K562 (cell line): ENCODE results near the gene ST3GAL3. TPM values are rescaled to one million over a fixed set of nuclear protein-coding genes. Genes with fewer than 3 reads are reported as not detected.
A peak's percentile ranks its signal among the peaks of the same experiment; 100 is the strongest.

Experiments
- ATAC-seq: fragments of 200-7000 bp; cut with Tn5 transposase; 3 replicates; pipeline ENCODE4 v1.9.1; 2020; ENCODE audit warnings: moderate library complexity
- BruUV-seq: library from RNA; stranded (reverse); fragments of 400-500 nt; replicated peaks from 2 replicates; lab custom pipeline; 2021; lab: Mats Ljungman, UMichigan
- CTCF ChIA-PET: fragments of 300-600 bp; formaldehyde crosslinking; extraction: SDS; loops from one replicate; lab custom pipeline; 2021; ENCODE audit warnings: low intra/inter-chr PET ratio; lab: Yijun Ruan, JAX
- POLR2A ChIA-PET: fragments of 300-600, 350-650 bp; sonication (Branson Sonifier 250); formaldehyde crosslinking; extraction: SDS; loops from one replicate; lab custom pipeline; 2021; ENCODE audit warnings: antibody characterized with exemption, inconsistent platforms; lab: Yijun Ruan, JAX
- DNase-seq, 4 experiments: peaks; one replicate each; pipeline versions ENCODE4 v3.0.0 to v3.0.0-alpha.2; 2011 to 2018; ENCODE audit warnings: low spot score in 3 of 4, mixed read lengths in 3 of 4; ENCODE audit errors: extremely low read depth in 1 of 4
- FAIRE-seq: peaks from 2 replicates; lab custom pipeline; 2011; peaks lifted over from hg19 to GRCh38; lab: Jason Lieb, UNC
- H2AFZ ChIP-seq: 2 replicates; pipeline ENCODE4 v1.6.0; 2011; ENCODE audit warnings: low read depth, low read length, control low read depth, inconsistent platforms
- H3K27ac ChIP-seq: fragments of 200-600 bp; 3 replicates; pipeline ENCODE4 v1.8.0; 2011; ENCODE audit warnings: low read depth, mild to moderate bottlenecking, control low read depth, inconsistent platforms, low read length, moderate library complexity, mixed read lengths; ENCODE audit errors: extremely low read depth
- H3K27me3 ChIP-seq, 2 experiments: fragments of 300-600 bp in 1 of 2; 2 replicates in 1 of 2; 3 replicates in 1 of 2; pipeline versions ENCODE4 v1.6.0 to v1.8.0; 2011; ENCODE audit warnings: inconsistent platforms in 2 of 2, low read length in 2 of 2, mild to moderate bottlenecking in 1 of 2, mixed read lengths in 1 of 2, moderate library complexity in 1 of 2; ENCODE audit not compliant: control insufficient read depth in 2 of 2, insufficient read depth in 2 of 2
- H3K36me3 ChIP-seq: fragments of 300-600 bp; 3 replicates; pipeline ENCODE4 v1.8.0; 2011; ENCODE audit warnings: mild to moderate bottlenecking, low read length, inconsistent platforms; ENCODE audit not compliant: control insufficient read depth, insufficient read depth
- H3K4me1 ChIP-seq, 2 experiments: fragments of 200-600 bp in 1 of 2; replicated peaks in 1 of 2; 2 replicates in 1 of 2; 3 replicates in 1 of 2; pipeline versions ENCODE4 v1.5.1 to v1.8.0; 2011; ENCODE audit warnings: inconsistent platforms in 2 of 2, low read length in 2 of 2, mild to moderate bottlenecking in 1 of 2, mixed read lengths in 1 of 2, moderate library complexity in 1 of 2; ENCODE audit not compliant: control insufficient read depth in 2 of 2, insufficient read depth in 2 of 2
- H3K4me2 ChIP-seq: 2 replicates; pipeline ENCODE4 v1.6.1; 2011; ENCODE audit warnings: low read length, control low read depth, inconsistent platforms, mixed read lengths; ENCODE audit not compliant: insufficient read depth
- H3K4me3 ChIP-seq: fragments of 200-600 bp; sonication (generic), shearing (Covaris generic); 2 replicates; pipeline ENCODE4 v1.5.1; 2016; ENCODE audit warnings: control low read depth, inconsistent platforms
- H3K79me2 ChIP-seq: fragments of 200-600 bp; 3 replicates; pipeline ENCODE4 v1.8.0; 2011; ENCODE audit warnings: low read length, inconsistent platforms; ENCODE audit not compliant: control insufficient read depth, insufficient read depth
- H3K9ac ChIP-seq, 2 experiments: 2 replicates each; pipeline versions ENCODE4 v1.6.0 to v1.6.1; 2011; ENCODE audit warnings: low read depth in 2 of 2, low read length in 2 of 2, control low read depth in 1 of 2, inconsistent platforms in 1 of 2, mild to moderate bottlenecking in 1 of 2, mixed read lengths in 1 of 2; ENCODE audit not compliant: insufficient read depth in 1 of 2
- H3K9me1 ChIP-seq: one replicate; pipeline ENCODE4 v1.6.0; 2011; ENCODE audit warnings: inconsistent platforms, mild to moderate bottlenecking, low read length, moderate library complexity; ENCODE audit not compliant: control insufficient read depth, insufficient read depth
- H3K9me3 ChIP-seq: replicated peaks from 2 replicates; pipeline ENCODE4 v1.5.1; 2011; ENCODE audit warnings: low read depth, low read length, inconsistent platforms; ENCODE audit not compliant: control insufficient read depth, insufficient read depth
- H4K20me1 ChIP-seq: replicated peaks from 2 replicates; pipeline ENCODE4 v1.6.1; 2011; ENCODE audit warnings: low read length, inconsistent platforms, mixed read lengths; ENCODE audit not compliant: control insufficient read depth, insufficient read depth
- CEBPG ChIP-seq, 3 experiments: fragments of 200-800 bp in 1 of 3; sonication (Bioruptor generic) in 1 of 3; sonication (generic) in 1 of 3; formaldehyde crosslinking in 1 of 3; IDR thresholded peaks in 2 of 3; conservative IDR thresholded peaks in 1 of 3; 2 replicates each; pipeline versions ENCODE4 v1.6.1 to v1.8.0; 2016 to 2022; ENCODE audit warnings: missing compliant biosample characterization in 2 of 3, missing genetic modification characterization in 2 of 3, mild to moderate bottlenecking in 1 of 3, missing genetic modification reagents in 1 of 3
- CGGBP1 ChIP-seq: fragments of 250-450 bp; sonication (Bioruptor Pico); IDR thresholded peaks from 2 replicates; pipeline ENCODE4 v1.9.0; 2021; ENCODE audit warnings: mild to moderate bottlenecking
- E2F4 ChIP-seq: sonication (generic); formaldehyde crosslinking; IDR thresholded peaks from 2 replicates; pipeline ENCODE4 v1.8.0; 2022; ENCODE audit warnings: mild to moderate bottlenecking, low read depth, missing genetic modification reagents
- FOXA3 ChIP-seq, 2 experiments: fragments of 450-650 bp in 1 of 2; sonication (generic) in 1 of 2; formaldehyde crosslinking; IDR thresholded peaks in 1 of 2; conservative IDR thresholded peaks in 1 of 2; 2 replicates each; pipeline versions ENCODE4 v1.4.0 to v1.8.0; 2020 to 2022; ENCODE audit warnings: mild to moderate bottlenecking in 2 of 2, missing genetic modification reagents in 1 of 2
- JUN ChIP-seq, 2 experiments: sonication (generic) in 1 of 2; formaldehyde crosslinking in 1 of 2; IDR thresholded peaks; 2 replicates each; pipeline versions ENCODE4 v1.6.1 to v1.8.0; 2012 to 2022; ENCODE audit warnings: borderline replicate concordance in 2 of 2, mild to moderate bottlenecking in 2 of 2, improper control_type of control experiment in 1 of 2, low read depth in 1 of 2, low read length in 1 of 2, missing genetic modification reagents in 1 of 2
- RFX5 ChIP-seq: IDR thresholded peaks from 2 replicates; pipeline ENCODE4 v1.6.1; 2011; ENCODE audit warnings: low read depth, mild to moderate bottlenecking, improper control_type of control experiment, low read length
- TEAD4 ChIP-seq, 2 experiments: sonication (generic) in 1 of 2; formaldehyde crosslinking in 1 of 2; IDR thresholded peaks; 2 replicates each; pipeline versions ENCODE4 v1.6.1 to v1.8.0; 2012 to 2022; ENCODE audit warnings: borderline replicate concordance in 1 of 2, inconsistent platforms in 1 of 2, low read length in 1 of 2, mild to moderate bottlenecking in 1 of 2, missing genetic modification reagents in 1 of 2
- ZKSCAN3 ChIP-seq: fragments of 250-450 bp; sonication (Bioruptor Pico); IDR thresholded peaks from 2 replicates; pipeline ENCODE4 v1.4.0; 2020
- WGBS: fragments of 100-300 bp; shearing (Covaris generic); methylation state at CpG from one replicate; pipeline ENCODE4 v1.1.6; 2016; ENCODE audit warnings: low coverage, mixed read lengths; ENCODE audit not compliant: insufficient coverage; ENCODE audit errors: missing lambda C conversion rate; 5-methylcytosine and 5-hydroxymethylcytosine counted together
- in situ Hi-C: fragments of 300-500 bp; cut with MboI; formaldehyde crosslinking; loops from 4 replicates; pipeline ENCODE4 v1.15.0; 2018; ENCODE audit warnings: inconsistent platforms, mixed read lengths
- intact Hi-C: fragments of 100-400 bp; cut with micrococcal nuclease; formaldehyde crosslinking; loops from 2 replicates; pipeline ENCODE4 v1.14.2; 2022
- polyA plus RNA-seq, 8 experiments: library from polyadenylated mRNA; depleted of rRNA in 4 of 8; stranded (reverse) in 5 of 8; unstranded in 3 of 8; fragments of >200 nt; fragmentation: Nextera tagmentation in 2 of 8; fragmentation: Illumina TruSeq in 1 of 8; extraction: Ambion mirVana in 2 of 8; extraction: Trizol in 1 of 8; gene quantifications; 2 replicates each; pipeline versions ENCODE4 v1.2.1 to v1.2.3, GENCODE V29; 2011 to 2014; ENCODE audit warnings: inconsistent platforms in 1 of 8, missing spikeins in 1 of 8
- total RNA-seq, 7 experiments: library from RNA; depleted of rRNA in 6 of 7; stranded (reverse); fragments of >200 nt in 6 of 7; fragmentation: Illumina TruSeq in 2 of 7; extraction: Trizol in 2 of 7; gene quantifications; 2 replicates each; pipeline versions ENCODE4 v1.2.1 to v1.2.3, GENCODE V29; 2011 to 2021; ENCODE audit warnings: low replicate concordance in 1 of 7

The ST3GAL3 gene
- total and polyA plus RNA-seq, 9 of the 15 experiments (the other 6 are each of a cell fraction or from before 2014, with no cell fraction given): 1.2 to 18.9 (median 11.0) TPM

GRCh38 chr1:43956234-43956633, 248.9 kb downstream of the ST3GAL3 start (continued):
- TF ChIP-seq CGGBP1 (CRISPR knock-in tag) (no peak), ZKSCAN3 (no peak)

- TF ChIP-seq FOXA3 (CRISPR knock-in tag; conservative IDR thresholded peaks at IDR 0.05 in 1 of 2, IDR thresholded peaks at IDR 0.05 in 1 of 2) (0 out of 4 replicates have a peak, but pooled peaks of 1 of the 2 experiments have one; percentile 29), TEAD4 (IDR thresholded peaks at IDR 0.05; ENCODE audit: low read length) (no peak), TEAD4 (CRISPR knock-in tag; IDR thresholded peaks at IDR 0.05; ENCODE audit: borderline replicate concordance) (peak; percentile 77), CEBPG (CRISPR knock-in tag; IDR thresholded peaks at IDR 0.05) (peak; percentile 10; the same call in 1 of the 2 replicates), CEBPG (tag; conservative IDR thresholded peaks at IDR 0.05 in 1 of 2, IDR thresholded peaks at IDR 0.05 in 1 of 2) (no peak), JUN (IDR thresholded peaks at IDR 0.05; ENCODE audit: borderline replicate concordance, low read depth, low read length) (no peak), JUN (CRISPR knock-in tag; IDR thresholded peaks at IDR 0.05; ENCODE audit: borderline replicate concordance) (0 out of 2 replicates have a peak, but pooled peaks have one; percentile 22), E2F4 (CRISPR knock-in tag) (0 out of 2 replicates have a peak, but pooled peaks have one; percentile 34), RFX5 (no peak)
- intact Hi-C loops: no loop called here
- peaks cover 15 to 20% of the 10 kb centered on the region in 2 experiments; a peak in 4 of 5 replicates for H3K4me1 ChIP-seq
- H3K27me3 ChIP-seq: no peaks in the 10 kb centered on the region
- ChIA-PET CTCF (no interaction called here), POLR2A (interaction anchor here (0.6 to 2.0 kb wide), 4 partner anchors 9 to 17 kb away, joined by 3 to 11 read pairs (median 4); partner anchors contain the start of genes ATP6V0B and IPO13)
- FAIRE-seq (no peak), ATAC-seq (no peak), DNase-seq (no peak)
- no peaks in the 10 kb centered on the region for H3K9me3 ChIP-seq
- BruUV-seq: no TSS peak
- H3K79me2 ChIP-seq: no peaks in the 10 kb centered on the region
- WGBS: 77% methylated on average over 7 of the region's 7 CpGs
- H2AFZ ChIP-seq: no peak overlapping the region
- H4K20me1 ChIP-seq: peaks cover 16% of the 10 kb centered on the region; the same call in 1 of the 2 replicates
- no peak overlapping the region for H3K4me3 ChIP-seq
- no peak overlapping the region for H3K4me2 ChIP-seq
- H3K27ac ChIP-seq: no peak overlapping the region; the same call in 2 of the 3 replicates
- peak overlapping the region in 1 of 2 experiments; percentile 26; a peak in 2 of 4 replicates for H3K9ac ChIP-seq
- in situ Hi-C loops: no loop called here
- no peaks in the 10 kb centered on the region for H3K9me1 ChIP-seq
- H3K36me3 ChIP-seq: peaks cover 59% of the 10 kb centered on the region; the same call in 2 of the 3 replicates
These were observed 250.2 kb downstream of the ST3GAL3 start for GRCh38 chr1:43957407-43958040.
